Naive thymus-derived CD4-positive, alpha-beta T cell (primary cell): ENCODE results near the gene BTLA. TPM values are rescaled to one million over a fixed set of nuclear protein-coding genes. Genes with fewer than 3 reads are reported as not detected.
"Not testable (repeated sequence)": the region's sequence is repeated elsewhere in the genome, so short reads cannot be mapped to it uniquely, and the experiment has no call there.

Source experiments
- ATAC-seq: fragments of 150-1000 bp; cut with Tn5 transposase; 2 replicates; pipeline ENCODE4 v1.10.0; 2021; ENCODE audit warnings: mild to moderate bottlenecking, moderate library complexity
- CTCF ChIA-PET: fragments of 350-600 bp; sonication (Branson Sonifier 250); formaldehyde crosslinking; loops from one replicate; lab custom pipeline; 2021; ENCODE audit warnings: antibody characterized with exemption; lab: Charles Lee
- POLR2A ChIA-PET: fragments of 350-600 bp; sonication (Branson Sonifier 250); formaldehyde crosslinking; loops from one replicate; lab custom pipeline; 2021; ENCODE audit warnings: antibody characterized with exemption, inconsistent platforms; lab: Charles Lee
- DNase-seq, 9 donors: peaks; one replicate each; pipeline versions ENCODE4 v3.0.0 to v3.0.0-alpha.2; 2020 to 2022; ENCODE audit warnings: mixed read lengths in 1 of 9
- H3K27ac ChIP-seq: one replicate; pipeline ENCODE4 v1.7.0; 2013; ENCODE audit warnings: mild to moderate bottlenecking, low read depth, low read length, moderate library complexity
- H3K27me3 ChIP-seq, 2 donors: one replicate each; pipeline ENCODE4 v1.7.0; 2013; ENCODE audit warnings: low read length in 2 of 2, mild to moderate bottlenecking in 2 of 2, moderate library complexity in 2 of 2; ENCODE audit not compliant: control insufficient read depth in 2 of 2, insufficient read depth in 2 of 2
- H3K36me3 ChIP-seq, 3 experiments: 1 replicate in 2 of 3; 2 replicates in 1 of 3; pipeline ENCODE4 v1.7.0; 2013; ENCODE audit warnings: low read length in 3 of 3, mild to moderate bottlenecking in 3 of 3, moderate library complexity in 1 of 3; ENCODE audit not compliant: insufficient read depth in 3 of 3, control insufficient read depth in 2 of 3
- H3K4me1 ChIP-seq, 2 donors: one replicate each; pipeline ENCODE4 v1.7.0; 2013; ENCODE audit warnings: low read length in 2 of 2, mild to moderate bottlenecking in 2 of 2, moderate library complexity in 1 of 2; ENCODE audit not compliant: control insufficient read depth in 2 of 2, insufficient read depth in 2 of 2
- H3K4me3 ChIP-seq: 2 replicates; pipeline ENCODE4 v1.7.0; 2013; ENCODE audit warnings: mild to moderate bottlenecking, low read length
- H3K9me3 ChIP-seq, 3 experiments: 1 replicate in 2 of 3; 2 replicates in 1 of 3; pipeline ENCODE4 v1.7.0; 2013; ENCODE audit warnings: low read length in 3 of 3; ENCODE audit not compliant: control insufficient read depth in 2 of 3
- H3K27ac Mint-ChIP-seq, 9 donors: one replicate each; pipeline ENCODE4 v1.8.0; 2020 to 2022; ENCODE audit warnings: mixed read lengths in 9 of 9, mild to moderate bottlenecking in 8 of 9, moderate library complexity in 5 of 9, inconsistent platforms in 2 of 9
- H3K27me3 Mint-ChIP-seq, 5 donors: one replicate each; pipeline ENCODE4 v1.8.0; 2021 to 2022; ENCODE audit warnings: mixed read lengths in 5 of 5, mild to moderate bottlenecking in 1 of 5
- H3K36me3 Mint-ChIP-seq, 5 donors: one replicate each; pipeline ENCODE4 v1.8.0; 2020 to 2022; ENCODE audit warnings: mixed read lengths in 5 of 5, mild to moderate bottlenecking in 3 of 5, inconsistent platforms in 1 of 5
- H3K4me1 Mint-ChIP-seq, 7 donors: one replicate each; pipeline ENCODE4 v1.8.0; 2020 to 2022; ENCODE audit warnings: mixed read lengths in 7 of 7, mild to moderate bottlenecking in 3 of 7, inconsistent platforms in 1 of 7
- H3K4me3 Mint-ChIP-seq, 10 donors: one replicate each; pipeline ENCODE4 v1.8.0; 2020 to 2022; ENCODE audit warnings: mild to moderate bottlenecking in 10 of 10, mixed read lengths in 10 of 10, moderate library complexity in 6 of 10, inconsistent platforms in 2 of 10
- H3K9me3 Mint-ChIP-seq, 11 donors: one replicate each; pipeline ENCODE4 v1.8.0; 2020 to 2022; ENCODE audit warnings: mixed read lengths in 11 of 11, mild to moderate bottlenecking in 4 of 11, inconsistent platforms in 1 of 11, moderate library complexity in 1 of 11
- intact Hi-C, 2 donors: fragments of 100-400 bp; cut with micrococcal nuclease; formaldehyde crosslinking; loops; one replicate each; pipeline ENCODE4 v1.15.1; 2023
- polyA plus RNA-seq, 2 donors: library from polyadenylated mRNA; unstranded; fragments of 300-500 nt; fragmentation: Illumina TruSeq; gene quantifications; one replicate each; pipeline ENCODE4 v1.2.3, GENCODE V29; 2021
- total RNA-seq, 6 experiments: library from RNA in 5 of 6; stranded (reverse) in 5 of 6; gene quantifications; 1 replicate in 5 of 6; 2 replicates in 1 of 6; pipeline ENCODE4 v1.2.3 and lab custom pipeline; 2021 to 2026

BTLA gene
- total and polyA plus RNA-seq, 7 experiments from 2014 or later: 13.3 to 29.5 (median 18.5) TPM

- ATAC-seq (no peak), DNase-seq (no peak)
- Histone ChIP-seq H3K4me1 (peaks cover 41 to 58% of the 10 kb centered on the region in 2 donors), H3K27me3 (no peaks in the 10 kb centered on the region), H3K4me3 (no peak overlapping the region), H3K27ac (no peak overlapping the region), H3K36me3 (no peaks in the 10 kb centered on the region), H3K9me3 (no peaks in the 10 kb centered on the region)
- Mint-ChIP-seq H3K4me3 (peak overlapping the region in 2 of 10 donors; percentile 2 to 25), H3K36me3 (peaks cover 9 to 62% (median 34%) of the 10 kb centered on the region in 5 donors), H3K27me3 (no peaks in the 10 kb centered on the region), H3K9me3 (peaks cover 0 to 13% (median 0%) of the 10 kb centered on the region in 11 donors), H3K4me1 (peaks cover 41 to 95% (median 88%) of the 10 kb centered on the region in 7 donors), H3K27ac (peak overlapping the region in 8 of 9 donors; percentile 23 to 96 (median 68))
- POLR2A ChIA-PET: interaction anchor here (0.6 to 1.8 kb wide), 5 partner anchors 11 to 72 kb away, joined by 3 to 7 read pairs (median 4); partner anchors contain the start of gene BTLA
- CTCF ChIA-PET: interaction anchor here (1.4 kb wide), 1 partner anchor 53 kb away, joined by 3 read pairs; no protein-coding TSS in a partner anchor
- intact Hi-C loops: loop anchor here (10.0 kb wide), 2 partner anchors 329 to 529 kb away; partner anchors contain the start of gene GTPBP8 (in 1 of the 2)
These were observed 33.3 kb downstream of the BTLA start for GRCh38 chr3:112466020-112466419.

GRCh38 chr3:112464264-112464663, 35.0 kb downstream of the BTLA start:
- H3K4me1 ChIP-seq: peaks cover 54 to 63% of the 10 kb centered on the region in 2 donors
- ChIA-PET CTCF (interaction anchor here (0.8 to 1.0 kb wide), 3 partner anchors 37 to 353 kb away, joined by 3 to 4 read pairs (median 3); partner anchors contain the start of gene CD200), POLR2A (interaction anchor here (0.6 to 2.0 kb wide), 7 partner anchors 9 to 107 kb away, joined by 3 to 8 read pairs (median 3); partner anchors contain the start of genes ATG3 and SLC35A5)
- peak overlapping the region; percentile 39 to 84 (median 74) for H3K4me3 Mint-ChIP-seq
- peak in 7 of 9 donors; percentile 28 to 56 (median 47) for DNase-seq
- H3K27me3 ChIP-seq: no peaks in the 10 kb centered on the region
- intact Hi-C loops: loop anchor here (1.0 to 10.0 kb wide), 9 partner anchors 9 to 531 kb away; partner anchors contain the start of genes BTLA (in 2 of the 2), GCSAM (in 1 of the 2) and GTPBP8 (in 1 of the 2)
- no peaks in the 10 kb centered on the region for H3K36me3 ChIP-seq
- peak overlapping the region; percentile 7 for H3K4me3 ChIP-seq
- ATAC-seq: peak; percentile 83
- H3K4me1 Mint-ChIP-seq: peaks cover 40 to 95% (median 88%) of the 10 kb centered on the region in 7 donors
- H3K27ac ChIP-seq: peak overlapping the region; percentile 43
- H3K27me3 Mint-ChIP-seq: no peaks in the 10 kb centered on the region
- H3K36me3 Mint-ChIP-seq: peaks cover 4 to 53% (median 29%) of the 10 kb centered on the region in 5 donors
- peaks cover 0 to 13% (median 0%) of the 10 kb centered on the region in 11 donors for H3K9me3 Mint-ChIP-seq
- H3K9me3 ChIP-seq: no peaks in the 10 kb centered on the region
- peak overlapping the region; percentile 55 to 96 (median 86) for H3K27ac Mint-ChIP-seq

- Mint-ChIP-seq H3K36me3 (peaks cover 4 to 50% (median 29%) of the 10 kb centered on the region in 5 donors), H3K27me3 (no peaks in the 10 kb centered on the region), H3K9me3 (peaks cover 0 to 13% (median 0%) of the 10 kb centered on the region in 11 donors), H3K27ac (peak overlapping the region; percentile 73 to 96 (median 82)), H3K4me1 (peaks cover 37 to 89% (median 82%) of the 10 kb centered on the region in 7 donors), H3K4me3 (peak overlapping the region; percentile 8 to 84 (median 72))
- POLR2A ChIA-PET: interaction anchor here (2.0 kb wide), 1 partner anchor 10 kb away, joined by 8 read pairs; no protein-coding TSS in a partner anchor
- H3K36me3 ChIP-seq: no peaks in the 10 kb centered on the region
- DNase-seq (peak in 6 of 9 donors; percentile 15 to 45 (median 36)), ATAC-seq (peak; percentile 62)
- peaks cover 64 to 65% of the 10 kb centered on the region in 2 donors for H3K4me1 ChIP-seq
- no peaks in the 10 kb centered on the region for H3K27me3 ChIP-seq
- H3K4me3 ChIP-seq: no peak overlapping the region
- no peaks in the 10 kb centered on the region for H3K9me3 ChIP-seq
- intact Hi-C loops: loop anchor here (1.0 to 10.0 kb wide), 5 partner anchors 10 to 532 kb away; partner anchors contain the start of genes GCSAM (in 1 of the 2) and GTPBP8 (in 1 of the 2)
- H3K27ac ChIP-seq: peak overlapping the region; percentile 48
- CTCF ChIA-PET: no interaction called here
These were observed 36.0 kb downstream of the BTLA start for GRCh38 chr3:112463250-112463649.

GRCh38 chr3:112461787-112462186, 37.5 kb downstream of the BTLA start:
- POLR2A ChIA-PET: interaction anchor here (1.6 kb wide), 1 partner anchor 19 kb away, joined by 3 read pairs; no protein-coding TSS in a partner anchor
- peaks cover 37 to 85% (median 78%) of the 10 kb centered on the region in 7 donors for H3K4me1 Mint-ChIP-seq
- CTCF ChIA-PET: not testable (repeated sequence)

GRCh38 chr3:112460519-112461195, 38.6 kb downstream of the BTLA start:
- H3K27ac ChIP-seq: no peak overlapping the region
- peaks cover 48 to 59% of the 10 kb centered on the region in 2 donors for H3K4me1 ChIP-seq
- H3K4me3 ChIP-seq: no peak overlapping the region
- ChIA-PET POLR2A (interaction anchor here (0.7 to 1.6 kb wide), 5 partner anchors 10 to 476 kb away, joined by 3 read pairs; partner anchors contain the start of gene CD200), CTCF (interaction anchor here (0.6 kb wide), 1 partner anchor 60 kb away, joined by 3 read pairs; no protein-coding TSS in a partner anchor)
- DNase-seq (no peak), ATAC-seq (no peak)
- Mint-ChIP-seq H3K36me3 (peaks cover 4 to 46% (median 12%) of the 10 kb centered on the region in 5 donors), H3K27me3 (no peaks in the 10 kb centered on the region), H3K27ac (peak overlapping the region; percentile 48 to 86 (median 78)), H3K4me3 (peak overlapping the region in 9 of 10 donors; percentile 22 to 67 (median 51)), H3K9me3 (peaks cover 0 to 13% (median 0%) of the 10 kb centered on the region in 11 donors), H3K4me1 (peaks cover 37 to 79% (median 68%) of the 10 kb centered on the region in 7 donors)
- no peaks in the 10 kb centered on the region for H3K9me3 ChIP-seq
- intact Hi-C loops: loop anchor here (5.0 to 10.0 kb wide), 3 partner anchors 328 to 534 kb away; partner anchors contain the start of genes GCSAM (in 1 of the 2) and GTPBP8 (in 1 of the 2)
- no peaks in the 10 kb centered on the region for H3K27me3 ChIP-seq
- no peaks in the 10 kb centered on the region for H3K36me3 ChIP-seq

More at GRCh38 chr3:112461787-112462186, 37.5 kb downstream of the BTLA start:
- H3K27me3 Mint-ChIP-seq, H3K27me3 ChIP-seq, H3K4me3 ChIP-seq, H3K27ac ChIP-seq, DNase-seq, ATAC-seq, H3K9me3 ChIP-seq, H3K36me3 ChIP-seq: not testable (repeated sequence)
- H3K36me3 Mint-ChIP-seq: peaks cover 4 to 50% (median 22%) of the 10 kb centered on the region in 5 donors
- H3K4me1 ChIP-seq: peaks cover 56 to 65% of the 10 kb centered on the region in 2 donors
- intact Hi-C loops: loop anchor here (2.0 to 10.0 kb wide), 4 partner anchors 57 to 533 kb away; partner anchors contain the start of genes GCSAM (in 1 of the 2) and GTPBP8 (in 1 of the 2)
- H3K27ac Mint-ChIP-seq: peak overlapping the region in 7 of 9 donors; percentile 52 to 86 (median 79)
- H3K9me3 Mint-ChIP-seq: peaks cover 0 to 13% (median 0%) of the 10 kb centered on the region in 11 donors
- H3K4me3 Mint-ChIP-seq: peak overlapping the region in 1 of 10 donors; percentile 7
